ENCODE measurements around the gene ADAMTS4.

DNA sequence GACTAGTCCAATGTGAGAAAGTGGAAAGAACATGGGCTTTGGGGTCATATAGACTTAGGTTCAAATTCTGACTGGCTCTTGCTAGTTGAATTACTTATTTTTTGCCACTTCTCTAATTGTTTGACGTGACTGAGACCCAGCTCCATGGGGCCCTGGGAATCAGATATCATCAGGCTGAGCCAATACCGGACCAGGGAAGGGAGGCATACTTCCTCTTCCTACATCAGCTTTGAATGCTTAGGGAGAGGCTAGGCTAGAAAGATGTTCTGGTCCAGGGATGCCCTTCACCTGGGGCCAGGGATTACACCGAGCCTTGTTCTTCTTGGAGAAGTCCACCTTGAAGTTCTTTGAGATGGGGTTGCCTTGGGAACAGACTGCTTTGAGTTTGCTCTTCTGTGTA, 42.8 kb upstream of the ADAMTS4 start:
- TF ChIP-seq, protein P1, sequence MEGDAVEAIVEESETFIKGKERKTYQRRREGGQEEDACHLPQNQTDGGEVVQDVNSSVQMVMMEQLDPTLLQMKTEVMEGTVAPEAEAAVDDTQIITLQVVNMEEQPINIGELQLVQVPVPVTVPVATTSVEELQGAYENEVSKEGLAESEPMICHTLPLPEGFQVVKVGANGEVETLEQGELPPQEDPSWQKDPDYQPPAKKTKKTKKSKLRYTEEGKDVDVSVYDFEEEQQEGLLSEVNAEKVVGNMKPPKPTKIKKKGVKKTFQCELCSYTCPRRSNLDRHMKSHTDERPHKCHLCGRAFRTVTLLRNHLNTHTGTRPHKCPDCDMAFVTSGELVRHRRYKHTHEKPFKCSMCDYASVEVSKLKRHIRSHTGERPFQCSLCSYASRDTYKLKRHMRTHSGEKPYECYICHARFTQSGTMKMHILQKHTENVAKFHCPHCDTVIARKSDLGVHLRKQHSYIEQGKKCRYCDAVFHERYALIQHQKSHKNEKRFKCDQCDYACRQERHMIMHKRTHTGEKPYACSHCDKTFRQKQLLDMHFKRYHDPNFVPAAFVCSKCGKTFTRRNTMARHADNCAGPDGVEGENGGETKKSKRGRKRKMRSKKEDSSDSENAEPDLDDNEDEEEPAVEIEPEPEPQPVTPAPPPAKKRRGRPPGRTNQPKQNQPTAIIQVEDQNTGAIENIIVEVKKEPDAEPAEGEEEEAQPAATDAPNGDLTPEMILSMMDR (IDR thresholded peaks at IDR 0.05), result no peak
- TF ChIP-seq POLR2AphosphoS5 (IDR thresholded peaks at IDR 0.05), result no peak
- TF ChIP-seq EP300 (IDR thresholded peaks at IDR 0.05), result no peak
- no peak for TF ChIP-seq POLR2A (IDR thresholded peaks at IDR 0.05)

Data from suprapubic skin (tissue), 4 donors.